ENCODE results near the gene HHAT.

DNA sequence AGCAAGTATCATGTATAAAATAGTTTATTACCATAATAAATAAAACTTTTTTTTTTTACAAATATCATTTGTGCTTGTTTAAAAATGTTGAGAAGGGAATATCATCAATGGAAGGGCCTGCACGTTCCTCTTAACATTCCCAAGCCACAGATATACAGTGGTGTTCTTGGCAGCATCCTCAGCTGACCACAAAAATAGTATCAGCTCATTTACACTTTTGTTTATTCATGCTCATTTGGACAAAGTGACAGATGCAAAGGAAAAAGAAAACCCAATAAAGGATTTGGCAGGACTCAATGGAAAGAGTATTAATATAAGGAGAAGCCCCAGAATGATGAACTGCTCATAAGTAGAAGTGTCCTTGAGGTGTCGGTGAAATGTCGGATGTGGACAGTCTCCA is 349.6 kb downstream of the HHAT start:
- TF ChIP-seq, protein P1, sequence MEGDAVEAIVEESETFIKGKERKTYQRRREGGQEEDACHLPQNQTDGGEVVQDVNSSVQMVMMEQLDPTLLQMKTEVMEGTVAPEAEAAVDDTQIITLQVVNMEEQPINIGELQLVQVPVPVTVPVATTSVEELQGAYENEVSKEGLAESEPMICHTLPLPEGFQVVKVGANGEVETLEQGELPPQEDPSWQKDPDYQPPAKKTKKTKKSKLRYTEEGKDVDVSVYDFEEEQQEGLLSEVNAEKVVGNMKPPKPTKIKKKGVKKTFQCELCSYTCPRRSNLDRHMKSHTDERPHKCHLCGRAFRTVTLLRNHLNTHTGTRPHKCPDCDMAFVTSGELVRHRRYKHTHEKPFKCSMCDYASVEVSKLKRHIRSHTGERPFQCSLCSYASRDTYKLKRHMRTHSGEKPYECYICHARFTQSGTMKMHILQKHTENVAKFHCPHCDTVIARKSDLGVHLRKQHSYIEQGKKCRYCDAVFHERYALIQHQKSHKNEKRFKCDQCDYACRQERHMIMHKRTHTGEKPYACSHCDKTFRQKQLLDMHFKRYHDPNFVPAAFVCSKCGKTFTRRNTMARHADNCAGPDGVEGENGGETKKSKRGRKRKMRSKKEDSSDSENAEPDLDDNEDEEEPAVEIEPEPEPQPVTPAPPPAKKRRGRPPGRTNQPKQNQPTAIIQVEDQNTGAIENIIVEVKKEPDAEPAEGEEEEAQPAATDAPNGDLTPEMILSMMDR (IDR thresholded peaks at IDR 0.05) = no peak
- TF ChIP-seq POLR2A (IDR thresholded peaks at IDR 0.05; ENCODE audit: low read depth) (no peak), EP300 (IDR thresholded peaks at IDR 0.05) (no peak)

All from esophagus muscularis mucosa (tissue), 4 donors.